Stomach (tissue), 9 donors: ENCODE measurements around the gene DNASE1L3. TPM values are rescaled to one million over a fixed set of nuclear protein-coding genes. Genes with fewer than 3 reads are reported as not detected.
A peak's percentile ranks its signal among the peaks of the same experiment; 100 is the strongest.

Experiments used
- DNase-seq, 2 donors: peaks; one replicate each; pipeline versions ENCODE4 v3.0.0 to v3.0.0-alpha.2; 2013 to 2019
- H3K27ac ChIP-seq, 5 donors: fragments of 200-600 bp in 4 of 5; sonication (generic) in 4 of 5; one replicate each; pipeline ENCODE4 v1.5.1; 2013 to 2019; ENCODE audit warnings: mild to moderate bottlenecking in 1 of 5, moderate library complexity in 1 of 5
- H3K27me3 ChIP-seq, 3 donors: fragments of 200-600 bp; sonication (generic); one replicate each; pipeline ENCODE4 v1.5.1; 2017 to 2019; ENCODE audit warnings: mixed run types in 1 of 3
- H3K36me3 ChIP-seq, 4 donors: fragments of 200-600 bp; sonication (generic); 1 replicate in 3 of 4; 2 replicates in 1 of 4; pipeline ENCODE4 v1.5.1; 2016 to 2019
- H3K4me1 ChIP-seq, 4 donors: fragments of 200-600 bp; sonication (generic); one replicate each; pipeline ENCODE4 v1.5.1; 2016 to 2019
- H3K4me3 ChIP-seq, 4 donors: fragments of 200-600 bp; sonication (generic) in 3 of 4; one replicate each; pipeline ENCODE4 v1.5.1; 2016 to 2019; ENCODE audit warnings: mild to moderate bottlenecking in 1 of 4
- H3K9me3 ChIP-seq, 4 donors: fragments of 200-600 bp; sonication (generic); one replicate each; pipeline ENCODE4 v1.5.1; 2016 to 2019
- CTCF ChIP-seq, 7 experiments: fragments of 450-650 bp in 4 of 7; fragments of 200-600 bp in 3 of 7; sonication (generic) in 3 of 7; IDR thresholded peaks; one replicate each; pipeline ENCODE4 v1.5.1; 2016 to 2019; ENCODE audit warnings: antibody characterized with exemption in 7 of 7, control low read depth in 2 of 7, mild to moderate bottlenecking in 1 of 7
- EP300 ChIP-seq: sonication (generic); formaldehyde crosslinking; IDR thresholded peaks from one replicate; pipeline ENCODE4 v1.6.1; 2017; ENCODE audit warnings: antibody characterized with exemption
- POLR2A ChIP-seq, 4 donors: fragments of 450-650 bp; IDR thresholded peaks; one replicate each; pipeline ENCODE4 v1.6.1; 2016; ENCODE audit warnings: antibody characterized with exemption in 4 of 4, control low read depth in 2 of 4, mild to moderate bottlenecking in 1 of 4, moderate library complexity in 1 of 4
- POLR2AphosphoS5 ChIP-seq, 3 donors: sonication (generic); formaldehyde crosslinking; IDR thresholded peaks; one replicate each; pipeline ENCODE4 v1.6.1; 2016; ENCODE audit warnings: antibody characterized with exemption in 3 of 3
- WGBS, 5 donors: extraction: QIAGEN DNeasy Blood & Tissue Kit in 3 of 5; methylation state at CpG; one replicate each; pipeline versions ENCODE4 v1.1.5 to v1.1.7; 2013 to 2018; 5-methylcytosine and 5-hydroxymethylcytosine counted together
- intact Hi-C: fragments of 100-400 bp; cut with DNase I; formaldehyde crosslinking; loops from one replicate; pipeline ENCODE4 v1.15.1; 2023; ENCODE audit warnings: low total_unique reads
- polyA plus RNA-seq, 3 donors: library from polyadenylated mRNA; stranded (reverse); fragments of 200-250 nt; gene quantifications; one replicate each; pipeline ENCODE4 v1.2.3, GENCODE V29; 2013
- total RNA-seq, 5 donors: library from RNA; depleted of rRNA; stranded (reverse); fragments of >200 nt; gene quantifications; one replicate each; pipeline versions ENCODE4 v1.1.0 to v1.2.3, GENCODE V29; 2014 to 2016
- donor health status: healthy with polysubstance abuse.
- donor health status: Bipolar disorder and iron deficiency.
- donor health status: healthy.

DNASE1L3 gene
- total and polyA plus RNA-seq, 8 donors = 0.43 to 10.4 (median 3.1) TPM; not detected in 2

GRCh38 chr3:58151637-58152036, 59.1 kb downstream of the DNASE1L3 start:
- peak overlapping the region in 1 of 5 donors; percentile 30 for H3K27ac ChIP-seq
- intact Hi-C loops = no loop called here
- H3K4me1 ChIP-seq = peaks cover 0 to 19% (median 1%) of the 10 kb centered on the region in 4 donors
- no peak for TF ChIP-seq CTCF (IDR thresholded peaks at IDR 0.05)
- no peak for TF ChIP-seq EP300
- no peak for TF ChIP-seq POLR2AphosphoS5 (IDR thresholded peaks at IDR 0.05)
- TF ChIP-seq POLR2A (IDR thresholded peaks at IDR 0.05) = no peak
- H3K36me3 ChIP-seq = peaks cover 66 to 100% (median 98%) of the 10 kb centered on the region in 4 donors
- no peaks in the 10 kb centered on the region for H3K9me3 ChIP-seq
- DNase-seq = peak in 1 of 2 donors; percentile 45
- WGBS, 5 donors = 50 to 84% (median 62%) methylated on average over 3 of the region's 3 CpGs
- no peak overlapping the region for H3K4me3 ChIP-seq
- H3K27me3 ChIP-seq = no peaks in the 10 kb centered on the region

DNA sequence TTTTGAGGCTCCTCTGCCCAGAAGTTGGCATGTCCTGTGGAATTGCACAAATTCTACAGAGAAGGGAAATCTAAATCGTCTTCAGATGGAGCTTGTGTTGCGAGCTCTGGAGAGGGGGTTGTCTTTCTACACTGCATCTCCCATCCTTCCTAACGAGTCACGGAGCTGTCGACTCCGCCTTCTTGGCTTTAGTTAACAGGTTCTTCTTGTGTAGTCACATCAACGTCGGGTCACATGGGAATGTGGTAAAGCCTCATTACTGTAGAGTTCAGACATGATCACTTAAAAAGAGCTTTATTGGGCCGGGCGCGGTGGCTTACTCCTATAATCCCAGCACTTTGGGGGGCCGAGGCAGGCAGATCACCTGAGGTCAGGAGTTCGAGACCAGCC, 60.0 kb downstream of the DNASE1L3 start:
- WGBS, 5 donors = 77 to 87% (median 85%) methylated on average over 13 of the region's 13 CpGs

DNA sequence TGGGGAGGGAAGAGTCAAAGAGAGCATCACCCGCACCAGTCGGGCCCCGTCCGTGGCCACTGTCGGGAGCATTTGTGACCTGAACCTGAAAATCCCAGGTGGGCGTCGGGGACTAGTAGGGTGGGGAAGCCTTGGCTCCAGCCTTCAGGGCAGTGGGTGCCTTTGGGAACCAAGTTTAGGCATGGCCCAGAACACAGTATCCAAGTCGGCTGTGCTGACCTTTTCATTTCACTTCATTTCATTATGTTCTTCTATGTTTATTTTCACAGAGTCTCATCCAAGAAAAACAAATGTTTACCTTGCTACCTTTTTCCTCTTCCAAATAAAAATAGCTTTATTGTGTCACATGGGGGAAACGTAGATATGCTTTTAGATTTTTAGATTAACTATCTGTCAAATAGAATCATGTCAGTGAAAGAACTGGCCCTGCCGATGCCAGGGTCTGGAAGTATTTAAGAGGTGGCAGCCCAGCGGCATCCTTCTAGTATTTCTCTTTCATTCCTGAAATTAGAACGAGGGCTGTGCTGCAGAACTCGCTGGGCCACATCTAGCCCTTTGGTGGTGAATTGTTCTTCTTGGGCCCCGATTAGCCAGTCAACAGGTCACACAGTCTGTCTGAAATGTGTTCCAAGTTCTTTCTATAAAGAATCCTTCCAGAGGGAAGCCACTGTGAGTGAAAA, 60.5 kb downstream of the DNASE1L3 start:
- H3K27ac ChIP-seq = peak overlapping the region in 2 of 5 donors; percentile 25 to 30
- H3K4me1 ChIP-seq = peaks cover 0 to 26% (median 2%) of the 10 kb centered on the region in 4 donors
- no peaks in the 10 kb centered on the region for H3K9me3 ChIP-seq
- no peak for DNase-seq
- TF ChIP-seq CTCF (IDR thresholded peaks at IDR 0.05) = no peak
- TF ChIP-seq POLR2AphosphoS5 (IDR thresholded peaks at IDR 0.05) = no peak
- no peak overlapping the region for H3K4me3 ChIP-seq
- H3K27me3 ChIP-seq = no peaks in the 10 kb centered on the region
- 73 to 87% (median 82%) methylated on average over 14 of the region's 14 CpGs for WGBS, 5 donors
- H3K36me3 ChIP-seq = peaks cover 64 to 100% (median 98%) of the 10 kb centered on the region in 4 donors
- intact Hi-C loops = no loop called here

More for the DNA sequence above, 60.0 kb downstream of the DNASE1L3 start:
- peaks cover 67 to 100% (median 98%) of the 10 kb centered on the region in 4 donors for H3K36me3 ChIP-seq
- peak overlapping the region in 2 of 5 donors; percentile 30 for H3K27ac ChIP-seq
- no peak overlapping the region for H3K4me3 ChIP-seq
- H3K9me3 ChIP-seq = no peaks in the 10 kb centered on the region
- TF ChIP-seq EP300 (no peak), CTCF (IDR thresholded peaks at IDR 0.05) (no peak), POLR2AphosphoS5 (IDR thresholded peaks at IDR 0.05) (no peak), POLR2A (IDR thresholded peaks at IDR 0.05) (no peak)
- H3K27me3 ChIP-seq = no peaks in the 10 kb centered on the region
- peaks cover 0 to 21% (median 0%) of the 10 kb centered on the region in 4 donors for H3K4me1 ChIP-seq
- intact Hi-C loops = no loop called here
- no peak for DNase-seq

DNA sequence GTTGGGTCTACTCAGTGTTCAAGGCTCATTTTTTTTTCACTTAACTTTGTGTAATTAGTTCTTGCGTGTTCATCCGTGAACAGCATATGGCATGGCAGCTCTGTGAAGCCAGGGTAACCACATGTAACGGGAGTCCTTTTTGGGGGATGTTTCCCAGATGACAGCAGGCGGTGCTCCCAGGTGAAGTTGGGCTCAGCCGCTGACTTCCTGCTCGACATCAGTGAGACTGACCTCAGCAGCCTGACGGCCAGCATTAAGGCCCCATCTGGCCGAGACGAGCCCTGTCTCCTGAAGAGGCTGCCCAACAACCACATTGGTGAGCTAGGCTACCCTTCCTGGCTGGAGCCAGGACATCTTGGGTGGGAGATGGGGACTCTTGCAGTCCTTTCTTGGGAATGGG, 62.7 kb downstream of the DNASE1L3 start:
- no peaks in the 10 kb centered on the region for H3K9me3 ChIP-seq
- H3K36me3 ChIP-seq = peaks cover 53 to 97% (median 94%) of the 10 kb centered on the region in 4 donors
- no peak overlapping the region for H3K27ac ChIP-seq
- no peak for TF ChIP-seq POLR2AphosphoS5 (IDR thresholded peaks at IDR 0.05)
- TF ChIP-seq CTCF (IDR thresholded peaks at IDR 0.05) = no peak
- TF ChIP-seq EP300 = no peak
- TF ChIP-seq POLR2A (IDR thresholded peaks at IDR 0.05) = no peak
- DNase-seq = no peak
- H3K4me3 ChIP-seq = no peak overlapping the region
- no peaks in the 10 kb centered on the region for H3K27me3 ChIP-seq
- H3K4me1 ChIP-seq = peaks cover 8 to 40% (median 20%) of the 10 kb centered on the region in 4 donors
- intact Hi-C loops = no loop called here
- 96 to 98% (median 97%) methylated on average over 9 of the region's 9 CpGs for WGBS, 5 donors
